T follicular helper cell (primary cell): ENCODE measurements around the gene ABCA2.

Experiments
- DNase-seq: peaks from one replicate; pipeline ENCODE4 v3.0.0-alpha.2; 2020; ENCODE audit warnings: low read depth

Gene ABCA2

GRCh38 chr9:136980669-136981478 lies 47.2 kb downstream of the ABCA2 start:
- DNase-seq = no peak

- no peak for DNase-seq
These were observed 48.1 kb downstream of the ABCA2 start for GRCh38 chr9:136979769-136980587.

- DNase-seq = no peak
These were observed 49.0 kb downstream of the ABCA2 start for GRCh38 chr9:136978865-136979544.

- peak; percentile 71 for DNase-seq
These were observed 49.8 kb downstream of the ABCA2 start for GRCh38 chr9:136978073-136978864.

GRCh38 chr9:136977649-136978072 lies 50.4 kb downstream of the ABCA2 start:
- DNase-seq = no peak

GRCh38 chr9:136977223-136977622 lies 50.8 kb downstream of the ABCA2 start, which contains the start of gene PTGDS:
PTGDS (plus strand) TSS chr9:136977504; CDS start chr9:136977579, 75 bp downstream.
- DNase-seq = no peak

- no peak for DNase-seq
These were observed 52.4 kb downstream of the ABCA2 start for GRCh38 chr9:136975644-136976043.

GRCh38 chr9:136974817-136975535 lies 53.1 kb downstream of the ABCA2 start:
- DNase-seq = no peak

GRCh38 chr9:136973618-136974617 lies 54.1 kb downstream of the ABCA2 start:
- no peak for DNase-seq

GRCh38 chr9:136972743-136973142 lies 55.3 kb downstream of the ABCA2 start:
- no peak for DNase-seq

- DNase-seq = no peak
These were observed 55.7 kb downstream of the ABCA2 start for GRCh38 chr9:136972335-136972734.

GRCh38 chr9:136971746-136972145 lies 56.3 kb downstream of the ABCA2 start:
- DNase-seq = no peak

GRCh38 chr9:136970361-136970760 lies 57.7 kb downstream of the ABCA2 start:
- DNase-seq = no peak

- no peak for DNase-seq
These were observed 58.3 kb downstream of the ABCA2 start for GRCh38 chr9:136969774-136970173.

GRCh38 chr9:136969150-136969549 lies 58.9 kb downstream of the ABCA2 start:
- DNase-seq = no peak

GRCh38 chr9:136968333-136969127 lies 59.5 kb downstream of the ABCA2 start:
- DNase-seq = no peak

- no peak for DNase-seq
These were observed 62.1 kb downstream of the ABCA2 start for GRCh38 chr9:136965771-136966484.

GRCh38 chr9:136964833-136965422 lies 63.1 kb downstream of the ABCA2 start:
- no peak for DNase-seq
